ENCODE results near the gene TEX2.

GRCh38 chr17:64223283-64223682, 39.8 kb downstream of the TEX2 start:
- TF ChIP-seq EZH2 (IDR thresholded peaks at IDR 0.05; ENCODE audit: insufficient read depth, poor library complexity, severe bottlenecking) (no peak), EZH2phosphoT487 (IDR thresholded peaks at IDR 0.05; ENCODE audit: insufficient read depth, low read depth) (no peak)

All from GM23248 (cell line).